ENCODE measurements around the gene LDHAL6B.

The LDHAL6B gene

DNA sequence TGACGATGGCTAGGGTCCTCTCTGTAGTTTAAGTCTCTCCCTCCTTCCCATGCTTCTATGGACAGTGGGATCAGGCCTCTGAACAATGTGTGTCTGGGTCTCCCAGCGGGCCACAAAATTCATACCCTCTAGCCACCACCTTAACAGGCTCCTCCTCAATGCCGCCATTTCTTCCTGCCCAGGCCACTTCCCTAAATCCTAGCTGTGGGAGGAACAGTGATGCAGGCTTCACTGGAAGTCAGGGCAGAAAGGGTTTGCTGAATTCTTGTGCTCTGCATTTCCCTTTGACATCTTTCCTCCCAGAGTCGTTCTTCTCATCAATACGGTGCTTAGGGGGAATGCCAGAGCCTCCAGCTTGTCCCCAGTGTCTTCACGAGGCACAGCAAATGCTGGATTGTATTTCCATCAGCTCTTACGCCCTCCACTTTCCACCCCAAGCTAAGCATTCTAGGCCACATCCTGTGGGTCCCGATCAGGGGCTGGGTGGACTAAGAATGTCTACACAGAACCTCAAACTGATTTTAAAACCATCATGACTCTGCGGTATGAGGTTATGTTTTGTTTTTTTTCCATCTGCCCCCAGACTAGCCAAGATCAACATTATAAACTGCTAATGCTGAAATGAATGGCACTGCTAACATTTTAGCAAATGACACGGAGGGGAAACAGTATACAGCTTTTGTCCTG is 11.9 kb upstream of the LDHAL6B start:
- TF ChIP-seq, protein P1, sequence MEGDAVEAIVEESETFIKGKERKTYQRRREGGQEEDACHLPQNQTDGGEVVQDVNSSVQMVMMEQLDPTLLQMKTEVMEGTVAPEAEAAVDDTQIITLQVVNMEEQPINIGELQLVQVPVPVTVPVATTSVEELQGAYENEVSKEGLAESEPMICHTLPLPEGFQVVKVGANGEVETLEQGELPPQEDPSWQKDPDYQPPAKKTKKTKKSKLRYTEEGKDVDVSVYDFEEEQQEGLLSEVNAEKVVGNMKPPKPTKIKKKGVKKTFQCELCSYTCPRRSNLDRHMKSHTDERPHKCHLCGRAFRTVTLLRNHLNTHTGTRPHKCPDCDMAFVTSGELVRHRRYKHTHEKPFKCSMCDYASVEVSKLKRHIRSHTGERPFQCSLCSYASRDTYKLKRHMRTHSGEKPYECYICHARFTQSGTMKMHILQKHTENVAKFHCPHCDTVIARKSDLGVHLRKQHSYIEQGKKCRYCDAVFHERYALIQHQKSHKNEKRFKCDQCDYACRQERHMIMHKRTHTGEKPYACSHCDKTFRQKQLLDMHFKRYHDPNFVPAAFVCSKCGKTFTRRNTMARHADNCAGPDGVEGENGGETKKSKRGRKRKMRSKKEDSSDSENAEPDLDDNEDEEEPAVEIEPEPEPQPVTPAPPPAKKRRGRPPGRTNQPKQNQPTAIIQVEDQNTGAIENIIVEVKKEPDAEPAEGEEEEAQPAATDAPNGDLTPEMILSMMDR (IDR thresholded peaks at IDR 0.05; ENCODE audit: low read depth, low read length): no peak
- Histone ChIP-seq H3K9me3 (no peaks in the 10 kb centered on the region), H3K27me3 (no peaks in the 10 kb centered on the region), H3K4me3 (ENCODE audit: low read depth, low read length) (no peak overlapping the region), H3K4me1 (no peaks in the 10 kb centered on the region), H3K36me3 (no peaks in the 10 kb centered on the region)
- no peak for DNase-seq

DNA sequence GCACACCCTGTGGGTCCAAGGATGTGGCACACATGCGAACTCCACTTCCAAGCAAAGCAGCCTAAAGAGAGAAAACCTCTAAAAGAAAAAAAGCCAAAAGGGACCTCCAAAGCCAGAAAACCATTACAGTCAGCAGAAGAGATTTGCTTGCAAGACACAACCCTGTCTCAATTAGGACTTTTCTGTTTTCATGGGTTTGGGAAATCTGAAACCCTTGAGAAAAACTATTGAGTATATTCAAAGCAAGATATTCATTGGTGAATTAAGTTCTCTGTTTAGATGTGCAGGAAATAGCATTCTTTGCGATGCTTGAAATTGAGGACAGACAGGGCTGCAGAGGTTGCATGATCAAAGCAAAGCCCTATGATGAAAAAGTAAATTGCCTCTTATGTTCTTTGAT is 10.2 kb upstream of the LDHAL6B start:
- no peaks in the 10 kb centered on the region for H3K4me1 ChIP-seq
- H3K27me3 ChIP-seq: no peaks in the 10 kb centered on the region
- DNase-seq: no peak
- TF ChIP-seq, protein P1 (IDR thresholded peaks at IDR 0.05; ENCODE audit: low read depth, low read length): no peak
- H3K9me3 ChIP-seq: no peaks in the 10 kb centered on the region
- no peaks in the 10 kb centered on the region for H3K36me3 ChIP-seq
- no peak overlapping the region for H3K4me3 ChIP-seq (ENCODE audit: low read depth, low read length)

- TF ChIP-seq, protein P1 (IDR thresholded peaks at IDR 0.05; ENCODE audit: low read depth, low read length): no peak
These were observed 9.2 kb upstream of the LDHAL6B start for GRCh38 chr15:59197454-59197853.

DNA sequence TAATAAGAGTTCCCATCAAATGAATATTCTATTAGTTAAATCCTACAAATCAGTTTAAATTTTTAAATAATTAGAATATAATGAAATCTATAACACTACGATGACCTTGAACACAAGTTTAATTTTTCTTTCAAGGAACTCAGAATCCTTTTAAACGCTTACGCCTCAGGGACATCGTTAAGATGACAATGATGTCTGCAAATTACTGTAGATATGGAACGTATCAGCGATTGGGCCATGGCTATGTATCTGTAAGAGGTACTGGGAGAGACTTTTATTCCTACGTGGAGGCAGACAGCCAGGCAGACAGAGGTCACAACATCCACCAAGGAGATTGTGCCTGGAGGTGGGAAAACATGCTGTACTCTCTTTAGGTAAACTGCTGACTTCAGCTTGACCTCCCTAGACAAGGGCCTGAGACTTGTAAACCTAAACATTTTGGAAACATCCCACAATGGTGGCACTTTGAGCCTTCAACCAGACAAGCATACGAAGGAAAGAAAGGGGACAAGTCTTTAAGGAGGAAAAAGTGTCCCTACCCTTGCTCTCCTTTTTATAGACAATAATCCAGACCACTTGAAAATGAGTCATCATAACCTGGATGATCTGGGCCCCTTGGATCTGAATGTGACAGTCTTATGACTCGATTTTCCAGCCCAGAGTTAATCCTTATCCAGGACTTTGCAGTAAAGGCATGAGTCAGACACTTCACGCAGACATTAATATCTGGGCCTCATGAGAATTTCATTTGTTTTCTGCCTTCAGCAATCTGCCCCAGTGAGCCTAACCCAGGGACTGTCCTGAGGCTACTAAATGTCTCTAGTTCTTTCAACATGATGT is 6.8 kb upstream of the LDHAL6B start:
- TF ChIP-seq, protein P1 (IDR thresholded peaks at IDR 0.05; ENCODE audit: low read depth, low read length): no peak
- Histone ChIP-seq H3K4me1 (no peaks in the 10 kb centered on the region), H3K9me3 (no peaks in the 10 kb centered on the region), H3K36me3 (no peaks in the 10 kb centered on the region), H3K27me3 (no peaks in the 10 kb centered on the region), H3K4me3 (ENCODE audit: low read depth, low read length) (no peak overlapping the region)
- no peak for DNase-seq

More at GRCh38 chr15:59197454-59197853, 9.2 kb upstream of the LDHAL6B start:
- H3K4me1 ChIP-seq: no peaks in the 10 kb centered on the region
- no peaks in the 10 kb centered on the region for H3K36me3 ChIP-seq
- H3K4me3 ChIP-seq (ENCODE audit: low read depth, low read length): no peak overlapping the region
- no peak for DNase-seq
- H3K27me3 ChIP-seq: no peaks in the 10 kb centered on the region
- H3K9me3 ChIP-seq: no peaks in the 10 kb centered on the region

- Histone ChIP-seq H3K4me3 (ENCODE audit: low read depth, low read length) (no peak overlapping the region), H3K36me3 (no peaks in the 10 kb centered on the region), H3K4me1 (no peaks in the 10 kb centered on the region), H3K9me3 (no peaks in the 10 kb centered on the region), H3K27me3 (no peaks in the 10 kb centered on the region; the same call in 1 of the 2 replicates)
- no peak for DNase-seq
- TF ChIP-seq, protein P1 (IDR thresholded peaks at IDR 0.05; ENCODE audit: low read depth, low read length): no peak
These were observed 6.1 kb upstream of the LDHAL6B start for GRCh38 chr15:59200560-59200959.

DNA sequence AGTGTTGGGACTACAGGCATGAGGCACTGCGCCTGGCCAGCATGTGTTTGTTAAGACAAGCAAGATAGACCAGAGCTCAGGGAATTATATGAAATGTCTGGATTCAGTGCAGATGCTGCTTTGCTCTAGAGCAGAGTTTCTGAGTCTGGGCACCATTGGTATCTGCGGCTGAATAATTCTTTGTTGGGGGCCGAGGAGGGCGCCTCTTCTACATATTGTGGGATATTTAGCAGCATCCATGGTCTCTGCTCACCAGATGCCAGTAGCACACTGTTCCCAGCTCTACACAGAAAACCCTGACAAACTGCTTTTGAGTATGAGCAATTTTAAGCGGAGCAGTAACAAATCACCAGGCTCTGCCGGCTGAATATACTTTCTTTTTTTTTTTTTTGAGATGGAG is 3.6 kb upstream of the LDHAL6B start:
- no peaks in the 10 kb centered on the region for H3K36me3 ChIP-seq
- H3K27me3 ChIP-seq: no peaks in the 10 kb centered on the region; the same call in 1 of the 2 replicates
- H3K4me3 ChIP-seq (ENCODE audit: low read depth, low read length): no peak overlapping the region
- no peaks in the 10 kb centered on the region for H3K4me1 ChIP-seq
- no peaks in the 10 kb centered on the region for H3K9me3 ChIP-seq
- TF ChIP-seq, protein P1 (IDR thresholded peaks at IDR 0.05; ENCODE audit: low read depth, low read length): no peak
- DNase-seq: no peak

Data from BE2C (cell line).